Activated B cell treated with CpG ODN at 0.5 μM for 24 hours (primary cell): ENCODE measurements around the gene ABHD15. TPM values are rescaled to one million over a fixed set of nuclear protein-coding genes. Genes with fewer than 3 reads are reported as not detected.
A peak's percentile ranks its signal among the peaks of the same experiment; 100 is the strongest.

Source experiments
- ATAC-seq: fragments of 200-7000 bp; cut with Tn5 transposase; one replicate; pipeline ENCODE4 v1.10.0; 2021; ENCODE audit warnings: low read depth, mild to moderate bottlenecking, moderate library complexity
- CTCF ChIA-PET: fragments of 350-600 bp; sonication (Branson Sonifier 250); formaldehyde crosslinking; loops from one replicate; lab custom pipeline; 2021; ENCODE audit warnings: antibody characterized with exemption; lab: Charles Lee
- POLR2A ChIA-PET: fragments of 350-600 bp; sonication (Branson Sonifier 250); formaldehyde crosslinking; loops from one replicate; lab custom pipeline; 2021; ENCODE audit warnings: antibody characterized with exemption; lab: Charles Lee
- DNase-seq: peaks from one replicate; pipeline ENCODE4 v3.0.0; 2022
- H3K27ac Mint-ChIP-seq: one replicate; pipeline ENCODE4 v1.8.0; 2020; ENCODE audit warnings: mixed read lengths
- H3K27me3 Mint-ChIP-seq: one replicate; pipeline ENCODE4 v1.8.0; 2021; ENCODE audit warnings: mixed read lengths
- H3K36me3 Mint-ChIP-seq: one replicate; pipeline ENCODE4 v1.8.0; 2021; ENCODE audit warnings: low read depth, mixed read lengths
- H3K4me1 Mint-ChIP-seq: one replicate; pipeline ENCODE4 v1.8.0; 2021; ENCODE audit warnings: mixed read lengths
- H3K4me3 Mint-ChIP-seq: one replicate; pipeline ENCODE4 v1.8.0; 2020; ENCODE audit warnings: mild to moderate bottlenecking, mixed read lengths
- H3K9me3 Mint-ChIP-seq: one replicate; pipeline ENCODE4 v1.8.0; 2020; ENCODE audit warnings: mixed read lengths
- CTCF ChIP-seq: fragments of 200-600 bp; IDR thresholded peaks from one replicate; pipeline ENCODE4 v1.8.0; 2022; ENCODE audit warnings: antibody characterized with exemption, mild to moderate bottlenecking
- intact Hi-C: fragments of 100-400 bp; cut with micrococcal nuclease; formaldehyde crosslinking; loops from one replicate; pipeline ENCODE4 v1.15.1; 2024
- total RNA-seq: library from RNA; stranded (reverse); gene quantifications from 2 replicates; pipeline ENCODE4 v1.2.3, GENCODE V29; 2022

ABHD15 gene
- total RNA-seq, 1 donor from 2014 or later: 11.0 TPM

GRCh38 chr17:29567554-29568330 is 905 bp upstream of the ABHD15 start:
- POLR2A ChIA-PET: interaction anchor here (0.6 to 4.0 kb wide), 16 partner anchors 9 to 757 kb away, joined by 3 to 13 read pairs (median 3); partner anchors contain the start of genes ANKRD13B, NUFIP2, SSH2 and TAOK1

GRCh38 chr17:29567304-29567553 is 392 bp upstream of the ABHD15 start:
- H3K4me1 Mint-ChIP-seq: peaks cover 40% of the 10 kb centered on the region
- intact Hi-C loops: loop anchor here (1.0 to 10.0 kb wide), 8 partner anchors 30 to 1745 kb away; partner anchors contain the start of genes EVI2B, NEK8, NUFIP2 and TAOK1
- H3K9me3 Mint-ChIP-seq: no peaks in the 10 kb centered on the region
- peaks cover 6% of the 10 kb centered on the region for H3K36me3 Mint-ChIP-seq
- ChIA-PET POLR2A (interaction anchor here (0.6 to 4.0 kb wide), 10 partner anchors 9 to 363 kb away, joined by 3 to 13 read pairs (median 4); partner anchors contain the start of genes ANKRD13B, SSH2 and TAOK1), CTCF (interaction anchor here (1.2 to 3.1 kb wide), 4 partner anchors 12 to 197 kb away, joined by 4 to 19 read pairs (median 9); no protein-coding TSS in a partner anchor)
- H3K4me3 Mint-ChIP-seq: peak overlapping the region; percentile 97
- no peak for TF ChIP-seq CTCF
- peak overlapping the region; percentile 97 for H3K27ac Mint-ChIP-seq
- DNase-seq (no peak), ATAC-seq (peak; percentile 7)
- H3K27me3 Mint-ChIP-seq: no peaks in the 10 kb centered on the region

More at GRCh38 chr17:29567554-29568330, 905 bp upstream of the ABHD15 start:
- H3K4me3 Mint-ChIP-seq: peak overlapping the region; percentile 97
- H3K36me3 Mint-ChIP-seq: peaks cover 2% of the 10 kb centered on the region
- CTCF ChIA-PET: interaction anchor here (0.8 to 3.3 kb wide), 8 partner anchors 13 to 363 kb away, joined by 3 to 19 read pairs (median 4); partner anchors contain the start of gene ANKRD13B
- ATAC-seq (peak; percentile 58), DNase-seq (peak; percentile 73)
- peak overlapping the region; percentile 97 for H3K27ac Mint-ChIP-seq
- no peaks in the 10 kb centered on the region for H3K9me3 Mint-ChIP-seq
- no peaks in the 10 kb centered on the region for H3K27me3 Mint-ChIP-seq
- intact Hi-C loops: loop anchor here (1.0 to 10.0 kb wide), 11 partner anchors 13 to 1745 kb away; partner anchors contain the start of genes EVI2B, GIT1, NEK8 and NUFIP2
- TF ChIP-seq CTCF: no peak
- peaks cover 35% of the 10 kb centered on the region for H3K4me1 Mint-ChIP-seq

GRCh38 chr17:29565643-29566472 is 979 bp downstream of the ABHD15 start:
- Mint-ChIP-seq H3K36me3 (peaks cover 11% of the 10 kb centered on the region), H3K27me3 (no peaks in the 10 kb centered on the region), H3K27ac (peak overlapping the region; percentile 91), H3K4me1 (peaks cover 54% of the 10 kb centered on the region), H3K4me3 (peak overlapping the region; percentile 92), H3K9me3 (no peaks in the 10 kb centered on the region)
- no peak for TF ChIP-seq CTCF
- POLR2A ChIA-PET: interaction anchor here (0.5 to 4.0 kb wide), 6 partner anchors 10 to 364 kb away, joined by 3 to 13 read pairs (median 4); partner anchors contain the start of gene SSH2
- DNase-seq: peak; percentile 59
- intact Hi-C loops: loop anchor here (2.0 to 10.0 kb wide), 7 partner anchors 29 to 1746 kb away; partner anchors contain the start of genes EVI2B, NEK8, NUFIP2 and TLCD1
- ATAC-seq: peak; percentile 3
- CTCF ChIA-PET: interaction anchor here (0.9 to 3.1 kb wide), 7 partner anchors 14 to 365 kb away, joined by 3 to 19 read pairs (median 3); no protein-coding TSS in a partner anchor

- H3K27ac Mint-ChIP-seq: peak overlapping the region; percentile 82
- ChIA-PET POLR2A (interaction anchor here (0.6 kb wide), 1 partner anchor 602 kb away, joined by 4 read pairs; no protein-coding TSS in a partner anchor), CTCF (interaction anchor here (0.6 kb wide), 1 partner anchor 224 kb away, joined by 3 read pairs; no protein-coding TSS in a partner anchor)
- intact Hi-C loops: loop anchor here (10.0 kb wide), 1 partner anchor 419 kb away; no protein-coding TSS in a partner anchor
- ATAC-seq (no peak), DNase-seq (no peak)
- H3K36me3 Mint-ChIP-seq: peaks cover 11% of the 10 kb centered on the region
- peak overlapping the region; percentile 46 for H3K4me3 Mint-ChIP-seq
- H3K27me3 Mint-ChIP-seq: no peaks in the 10 kb centered on the region
- peaks cover 65% of the 10 kb centered on the region for H3K4me1 Mint-ChIP-seq
- TF ChIP-seq CTCF: no peak
- no peaks in the 10 kb centered on the region for H3K9me3 Mint-ChIP-seq
These were observed 3.0 kb downstream of the ABHD15 start for GRCh38 chr17:29563816-29564215.
